ENCODE data around the gene MYO3B. TPM values are rescaled to one million over a fixed set of nuclear protein-coding genes. Genes with fewer than 3 reads are reported as not detected.

MYO3B gene
- total and polyA plus RNA-seq, 3 donors from 2014 or later: 1.4 to 3.5 (median 2.5) TPM

DNA sequence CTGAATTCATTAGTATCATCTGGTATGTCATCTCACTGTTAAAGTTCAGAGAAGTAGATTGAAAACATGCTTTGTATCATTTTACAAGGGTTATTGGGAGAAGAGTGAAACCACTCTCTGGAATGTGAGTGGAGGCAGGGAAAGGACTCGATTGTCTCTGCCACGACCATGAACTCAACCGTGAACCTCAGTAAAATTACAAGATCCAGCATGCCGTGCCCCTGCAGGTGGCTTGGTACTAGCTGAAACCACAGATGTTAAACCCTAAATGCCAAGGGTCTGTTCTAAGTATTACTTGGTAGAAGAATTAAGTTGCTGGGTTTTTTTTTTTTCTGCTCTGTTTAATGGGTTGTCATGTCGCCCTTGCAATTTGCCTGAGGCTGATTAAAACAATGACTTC is 197.2 kb downstream of the MYO3B start:
- Histone ChIP-seq H3K9me3 (no peaks in the 10 kb centered on the region), H3K27ac (no peak overlapping the region), H3K4me3 (no peak overlapping the region), H3K4me1 (no peaks in the 10 kb centered on the region), H3K36me3 (ENCODE audit: low read depth, missing control alignments) (no peaks in the 10 kb centered on the region), H3K27me3 (no peaks in the 10 kb centered on the region)
- no peak for DNase-seq
- TF ChIP-seq POLR2A (IDR thresholded peaks at IDR 0.05) (no peak), CTCF (IDR thresholded peaks at IDR 0.05) (no peak)
- intact Hi-C loops (cut with DNase I; ENCODE audit: low total_unique reads): loop anchor here (10.0 kb wide), 1 partner anchor 440 kb away; the partner anchor contains the start of gene GAD1
- 70 to 71% methylated on average over 5 of the region's 5 CpGs for WGBS, 2 donors

- intact Hi-C loops (cut with DNase I; ENCODE audit: low total_unique reads): loop anchor here (10.0 kb wide), 1 partner anchor 437 kb away; the partner anchor contains the start of gene GAD1
- no peak overlapping the region for H3K27ac ChIP-seq
- no peaks in the 10 kb centered on the region for H3K4me1 ChIP-seq
- H3K27me3 ChIP-seq: no peaks in the 10 kb centered on the region
- DNase-seq: no peak
- TF ChIP-seq POLR2A (IDR thresholded peaks at IDR 0.05) (no peak), CTCF (IDR thresholded peaks at IDR 0.05) (no peak)
- 77% methylated on average over 8 of the region's 8 CpGs for WGBS, 2 donors
- H3K9me3 ChIP-seq: no peaks in the 10 kb centered on the region
- no peaks in the 10 kb centered on the region for H3K36me3 ChIP-seq (ENCODE audit: low read depth, missing control alignments)
- H3K4me3 ChIP-seq: no peak overlapping the region
Measured at GRCh38 chr2:170377500-170378207, 199.7 kb downstream of the MYO3B start.

DNA sequence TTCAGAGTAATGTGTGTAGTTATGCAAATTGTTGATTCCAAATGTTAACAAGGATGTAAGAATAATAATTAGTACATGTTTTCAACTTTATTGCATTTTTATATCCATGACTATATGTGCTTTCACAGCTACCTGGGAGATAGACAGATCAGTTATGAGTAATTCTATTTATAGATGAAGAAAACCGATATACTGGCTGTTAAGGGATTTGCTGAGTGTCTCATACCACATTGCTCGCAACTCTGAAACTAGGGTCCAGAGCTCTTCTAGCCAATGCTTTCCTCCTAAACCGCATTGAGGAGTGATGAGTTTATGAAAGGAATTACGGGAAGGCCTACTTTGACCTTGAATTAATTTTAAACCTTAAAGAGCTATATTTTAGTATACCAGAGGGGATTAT is 202.3 kb downstream of the MYO3B start:
- intact Hi-C loops (cut with DNase I; ENCODE audit: low total_unique reads): no loop called here
- no peak for TF ChIP-seq POLR2A (IDR thresholded peaks at IDR 0.05)
- H3K27me3 ChIP-seq: no peaks in the 10 kb centered on the region
- no peaks in the 10 kb centered on the region for H3K4me1 ChIP-seq
- WGBS, 2 donors: 69 to 82% methylated on average over 4 of the region's 4 CpGs
- no peak overlapping the region for H3K27ac ChIP-seq
- no peak for DNase-seq
- H3K9me3 ChIP-seq: no peaks in the 10 kb centered on the region
- no peak overlapping the region for H3K4me3 ChIP-seq
- H3K36me3 ChIP-seq (ENCODE audit: low read depth, missing control alignments): no peaks in the 10 kb centered on the region

DNA sequence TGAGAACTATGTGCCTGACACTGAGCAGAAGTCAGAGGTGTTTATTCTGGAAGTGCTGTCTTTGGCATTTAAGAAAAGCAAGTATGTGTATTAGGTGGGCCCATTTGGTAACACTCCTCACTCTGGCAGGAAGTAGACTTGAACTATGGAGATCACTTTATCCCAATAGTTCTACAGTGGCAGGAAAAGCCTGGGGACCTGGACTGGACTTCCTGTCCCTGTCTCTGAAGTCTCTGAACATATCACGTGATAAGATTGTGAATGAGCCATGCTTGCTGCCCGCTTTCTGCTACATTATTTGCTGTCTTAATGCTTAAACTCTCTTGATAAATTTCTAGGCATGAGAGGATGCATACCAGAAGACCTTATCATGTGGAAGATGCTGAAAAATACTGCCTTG is 203.7 kb downstream of the MYO3B start:
- no peak for DNase-seq
- H3K4me3 ChIP-seq: no peak overlapping the region
- no peak overlapping the region for H3K27ac ChIP-seq
- H3K4me1 ChIP-seq: no peaks in the 10 kb centered on the region
- H3K27me3 ChIP-seq: no peaks in the 10 kb centered on the region
- 80 to 83% methylated on average over 2 of the region's 2 CpGs for WGBS, 2 donors
- TF ChIP-seq POLR2A (IDR thresholded peaks at IDR 0.05) (no peak), CTCF (IDR thresholded peaks at IDR 0.05) (no peak)
- intact Hi-C loops (cut with DNase I; ENCODE audit: low total_unique reads): no loop called here
- no peaks in the 10 kb centered on the region for H3K9me3 ChIP-seq
- no peaks in the 10 kb centered on the region for H3K36me3 ChIP-seq (ENCODE audit: low read depth, missing control alignments)

GRCh38 chr2:170386554-170386953 is 208.6 kb downstream of the MYO3B start:
- Histone ChIP-seq H3K4me1 (no peaks in the 10 kb centered on the region), H3K36me3 (ENCODE audit: low read depth, missing control alignments) (no peaks in the 10 kb centered on the region), H3K27me3 (no peaks in the 10 kb centered on the region), H3K4me3 (no peak overlapping the region), H3K9me3 (no peaks in the 10 kb centered on the region), H3K27ac (no peak overlapping the region)
- intact Hi-C loops (cut with DNase I; ENCODE audit: low total_unique reads): no loop called here
- 77 to 84% methylated on average over 3 of the region's 3 CpGs for WGBS, 2 donors
- no peak for TF ChIP-seq CTCF (IDR thresholded peaks at IDR 0.05)
- no peak for TF ChIP-seq POLR2A (IDR thresholded peaks at IDR 0.05)
- DNase-seq: no peak
